A549 (cell line): Measurements from ENCODE around the gene DCBLD1. TPM values are rescaled to one million over a fixed set of nuclear protein-coding genes. Genes with fewer than 3 reads are reported as not detected.

Experiments used
- ATAC-seq, 2 experiments: fragments of 200-7000 bp in 1 of 2; fragments of >200 bp in 1 of 2; cut with Nextera tagmentation in 1 of 2; cut with Tn5 transposase in 1 of 2; 3 replicates each; pipeline versions ENCODE4 v1.8.0 to v1.9.1; 2018 to 2020; ENCODE audit warnings: mild to moderate bottlenecking in 1 of 2, moderate library complexity in 1 of 2
- CTCF ChIA-PET: fragments of 300-600 bp; sonication (Branson Sonifier 250); formaldehyde crosslinking; extraction: SDS; loops from one replicate; lab custom pipeline; 2021; ENCODE audit warnings: antibody characterized with exemption, inconsistent platforms; lab: Yijun Ruan, JAX
- POLR2A ChIA-PET: fragments of 350-600 bp; formaldehyde crosslinking; extraction: SDS; loops from one replicate; lab custom pipeline; 2021; ENCODE audit warnings: antibody characterized with exemption, inconsistent platforms; lab: Yijun Ruan, JAX
- DNase-seq, 2 experiments: peaks; one replicate each; pipeline versions ENCODE4 v3.0.0 to v3.0.0-alpha.2; 2011 to 2016; ENCODE audit warnings: low read depth in 1 of 2, low spot score in 1 of 2
- FAIRE-seq: peaks from 2 replicates; lab custom pipeline; 2011; peaks lifted over from hg19 to GRCh38; lab: Jason Lieb, UNC
- H3K27ac ChIP-seq, 2 experiments: fragments of >200 bp; sonication (Bioruptor Twin); formaldehyde crosslinking; 3 replicates each; pipeline ENCODE4 v1.5.1; 2016 to 2017
- H3K4me1 ChIP-seq: fragments of >200 bp; sonication (Bioruptor Twin); formaldehyde crosslinking; 3 replicates; pipeline ENCODE4 v1.6.1; 2016
- H3K4me2 ChIP-seq: fragments of >200 bp; sonication (Bioruptor Twin); formaldehyde crosslinking; 3 replicates; pipeline ENCODE4 v1.6.1; 2016
- H3K4me3 ChIP-seq: fragments of >200 bp; sonication (Bioruptor Twin); formaldehyde crosslinking; 3 replicates; pipeline ENCODE4 v1.5.1; 2016
- H3K9me3 ChIP-seq: fragments of >200 bp; sonication (Bioruptor Twin); formaldehyde crosslinking; 3 replicates; pipeline ENCODE4 v1.6.1; 2016
- BHLHE40 ChIP-seq: IDR thresholded peaks from 2 replicates; pipeline ENCODE4 v1.6.1; 2012; ENCODE audit warnings: low read depth, low read length, inconsistent platforms
- CBX8 ChIP-seq: fragments of 200-600 bp; sonication (generic); IDR thresholded peaks from 2 replicates; pipeline ENCODE4 v1.6.1; 2016
- EP300 ChIP-seq, 2 experiments: fragments of >200 bp; sonication (Bioruptor Twin); formaldehyde crosslinking; IDR thresholded peaks; 2 replicates in 1 of 2; 3 replicates in 1 of 2; pipeline ENCODE4 v1.6.1; 2016 to 2017
- FOXS1 ChIP-seq: fragments of 250-450 bp; sonication (Bioruptor Pico); IDR thresholded peaks from 2 replicates; pipeline ENCODE4 v1.5.0; 2020; ENCODE audit warnings: mild to moderate bottlenecking, moderate library complexity
- GATA3 ChIP-seq: IDR thresholded peaks from 2 replicates; pipeline ENCODE4 v1.6.1; 2012; ENCODE audit warnings: borderline replicate concordance
- HOXB13 ChIP-seq: fragments of 250-450 bp; sonication (Bioruptor Pico); IDR thresholded peaks from 2 replicates; pipeline ENCODE4 v1.5.0; 2020; ENCODE audit warnings: low read depth, mild to moderate bottlenecking, moderate library complexity
- JUN ChIP-seq, 2 experiments: fragments of >200 bp; sonication (Bioruptor Twin); formaldehyde crosslinking; IDR thresholded peaks; 2 replicates in 1 of 2; 3 replicates in 1 of 2; pipeline ENCODE4 v1.6.1; 2016 to 2017
- KDM1A ChIP-seq: fragments of 200-600 bp; sonication (generic); IDR thresholded peaks from 2 replicates; pipeline ENCODE4 v1.6.1; 2016; ENCODE audit warnings: low read depth, mild to moderate bottlenecking
- MAFK ChIP-seq: fragments of 450-650 bp; IDR thresholded peaks from 2 replicates; pipeline ENCODE4 v1.6.1; 2014; ENCODE audit not compliant: partially characterized antibody
- NFE2L2 ChIP-seq: fragments of 150-350 bp; conservative IDR thresholded peaks from 2 replicates; pipeline ENCODE4 v1.6.1; 2014; ENCODE audit warnings: low read length
- NPAS2 ChIP-seq: fragments of 250-450 bp; sonication (Bioruptor Pico); IDR thresholded peaks from 2 replicates; pipeline ENCODE4 v1.8.0; 2022; ENCODE audit warnings: mild to moderate bottlenecking, moderate library complexity, borderline replicate concordance
- PHF8 ChIP-seq: fragments of 200-600 bp; sonication (generic); IDR thresholded peaks from 2 replicates; pipeline ENCODE4 v1.6.1; 2016; ENCODE audit warnings: low read depth, mild to moderate bottlenecking, antibody characterized with exemption, moderate library complexity, borderline replicate concordance
- RCOR1 ChIP-seq: fragments of 150-350 bp; IDR thresholded peaks from 2 replicates; pipeline ENCODE4 v1.6.1; 2014; ENCODE audit warnings: antibody characterized with exemption, low read length, low read depth
- RFX5 ChIP-seq: fragments of 450-650 bp; IDR thresholded peaks from 2 replicates; pipeline ENCODE4 v1.7.1; 2014; ENCODE audit warnings: antibody characterized with exemption, mild to moderate bottlenecking, moderate library complexity
- SREBF2 ChIP-seq: fragments of 450-650 bp; IDR thresholded peaks from 2 replicates; pipeline ENCODE4 v1.6.1; 2014; ENCODE audit warnings: mild to moderate bottlenecking, moderate library complexity
- TFCP2L1 ChIP-seq: fragments of 250-450 bp; sonication (Bioruptor Pico); IDR thresholded peaks from 2 replicates; pipeline ENCODE4 v1.5.0; 2021; ENCODE audit warnings: mild to moderate bottlenecking
- WGBS: methylation state at CpG from one replicate; pipeline ENCODE4 v1.1.6; 2017; ENCODE audit errors: missing lambda C conversion rate; 5-methylcytosine and 5-hydroxymethylcytosine counted together
- polyA plus RNA-seq, 4 experiments: library from polyadenylated mRNA; depleted of rRNA in 3 of 4; stranded (reverse); fragments of >200 nt; fragmentation: RNase III in 1 of 4; extraction: RNeasy Plus Mini Kit Qiagen cat#74134 plus additional on column Dnase treatment in 1 of 4; gene quantifications; 2 replicates in 3 of 4; 3 replicates in 1 of 4; pipeline ENCODE4 v1.2.3, GENCODE V29; 2011 to 2017
- TF ChIP-seq, protein P1 (sequence below): fragments of >200 bp; sonication (Bioruptor Twin); formaldehyde crosslinking; IDR thresholded peaks from 2 replicates; pipeline ENCODE4 v1.6.1; 2016
- TF ChIP-seq, protein P2 (sequence below): fragments of 450-650 bp; IDR thresholded peaks from 2 replicates; pipeline ENCODE4 v1.6.1; 2014; ENCODE audit warnings: antibody characterized with exemption
- TF ChIP-seq, protein P3 (sequence below): fragments of 150-350 bp; IDR thresholded peaks from 2 replicates; pipeline ENCODE4 v1.6.1; 2014; ENCODE audit warnings: low read depth, mild to moderate bottlenecking, low read length
- TF ChIP-seq, protein P4 (sequence below): IDR thresholded peaks from 2 replicates; pipeline ENCODE4 v1.6.1; 2012
- TF ChIP-seq, protein P5 (sequence below): IDR thresholded peaks from 2 replicates; pipeline ENCODE4 v1.6.1; 2012; ENCODE audit warnings: low read depth, borderline replicate concordance
- TF ChIP-seq, protein P6 (sequence below): fragments of 250-450 bp; sonication (Bioruptor Pico); IDR thresholded peaks from 2 replicates; pipeline ENCODE4 v1.5.0; 2020; ENCODE audit warnings: low read depth, mild to moderate bottlenecking, moderate library complexity

The DCBLD1 gene
- polyA plus RNA-seq, 2 of the 4 experiments (the other 2 are of a cell fraction), result 49.1 to 60.4 TPM

DNA sequence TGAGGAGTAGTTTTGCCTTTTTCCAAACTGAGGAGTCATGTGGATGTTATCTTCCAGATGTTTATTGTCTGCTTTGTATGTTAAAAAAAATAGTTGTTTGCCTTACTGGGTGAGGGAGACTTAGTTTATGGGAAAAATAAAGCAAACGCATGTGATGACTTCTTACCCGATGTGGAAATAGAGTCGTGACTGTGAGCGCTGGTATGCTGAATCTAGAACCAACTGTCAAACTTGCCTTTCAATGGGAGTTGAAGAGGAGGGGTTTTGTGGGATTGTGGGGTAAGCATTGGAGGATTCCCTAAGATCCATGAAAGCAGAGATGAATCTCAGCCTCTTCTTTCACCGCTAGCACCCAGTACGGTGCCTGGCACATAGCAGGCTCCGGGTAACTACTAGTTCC lies 5.3 kb downstream of the DCBLD1 start:
- CTCF ChIA-PET, result no interaction called here
- no peak for FAIRE-seq
- H3K4me1 ChIP-seq, result peaks cover 58% of the 10 kb centered on the region
- no peak for DNase-seq
- peaks cover 4% of the 10 kb centered on the region; the same call in 1 of the 3 replicates for H3K9me3 ChIP-seq
- no peak for ATAC-seq
- 93% methylated on average over 7 of the region's 7 CpGs for WGBS
- POLR2A ChIA-PET, result no interaction called here
- TF ChIP-seq, protein P1, sequence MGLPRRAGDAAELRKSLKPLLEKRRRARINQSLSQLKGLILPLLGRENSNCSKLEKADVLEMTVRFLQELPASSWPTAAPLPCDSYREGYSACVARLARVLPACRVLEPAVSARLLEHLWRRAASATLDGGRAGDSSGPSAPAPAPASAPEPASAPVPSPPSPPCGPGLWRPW, result no peak
- TF ChIP-seq CBX8, result no peak
- TF ChIP-seq PHF8, result no peak
- TF ChIP-seq MAFK, result no peak
- TF ChIP-seq, protein P2, sequence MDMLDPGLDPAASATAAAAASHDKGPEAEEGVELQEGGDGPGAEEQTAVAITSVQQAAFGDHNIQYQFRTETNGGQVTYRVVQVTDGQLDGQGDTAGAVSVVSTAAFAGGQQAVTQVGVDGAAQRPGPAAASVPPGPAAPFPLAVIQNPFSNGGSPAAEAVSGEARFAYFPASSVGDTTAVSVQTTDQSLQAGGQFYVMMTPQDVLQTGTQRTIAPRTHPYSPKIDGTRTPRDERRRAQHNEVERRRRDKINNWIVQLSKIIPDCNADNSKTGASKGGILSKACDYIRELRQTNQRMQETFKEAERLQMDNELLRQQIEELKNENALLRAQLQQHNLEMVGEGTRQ, result no peak
- no peak for TF ChIP-seq EP300 (IDR thresholded peaks at IDR 0.05)
- no peak for TF ChIP-seq BHLHE40
- no peak for TF ChIP-seq SREBF2
- TF ChIP-seq RFX5, result no peak
- no peak for TF ChIP-seq FOXS1 (CRISPR knock-in tag)
- no peak for TF ChIP-seq JUN (IDR thresholded peaks at IDR 0.05)
- no peak for TF ChIP-seq TFCP2L1 (CRISPR knock-in tag)
- H3K4me2 ChIP-seq, result peak overlapping the region; percentile 5; the same call in 2 of the 3 replicates
- H3K27ac ChIP-seq, result peak overlapping the region in 1 of 2 experiments; percentile 69; a peak in 3 of 6 replicates
- H3K4me3 ChIP-seq, result no peak overlapping the region

DNA sequence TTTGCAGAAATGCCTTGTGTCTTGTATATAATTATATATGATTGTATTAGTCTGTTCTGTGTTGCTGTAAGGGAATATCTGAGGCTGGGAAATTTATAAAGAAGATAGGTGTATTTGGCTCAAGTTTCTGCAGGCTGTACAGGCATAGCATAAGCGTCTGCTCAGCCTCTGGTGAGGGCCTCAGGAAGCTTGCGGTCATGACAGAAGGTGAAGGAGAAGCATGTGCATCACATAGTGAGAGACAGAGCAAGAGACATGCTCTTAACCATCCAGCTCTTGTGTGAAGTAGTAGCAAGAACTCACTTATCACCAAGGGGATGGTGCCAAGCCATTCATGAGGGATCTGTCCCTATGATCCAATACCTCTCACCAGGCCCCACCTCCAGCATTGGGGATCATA lies 6.5 kb downstream of the DCBLD1 start:
- 95% methylated on average over 2 of the region's 2 CpGs for WGBS
- peak overlapping the region in 1 of 2 experiments; percentile 69; a peak in 4 of 6 replicates for H3K27ac ChIP-seq
- H3K4me2 ChIP-seq, result peak overlapping the region; percentile 27; the same call in 2 of the 3 replicates
- peaks cover 70% of the 10 kb centered on the region for H3K4me1 ChIP-seq
- FAIRE-seq, result no peak
- TF ChIP-seq NPAS2 (CRISPR knock-in tag) (no peak), KDM1A (no peak), NFE2L2 (no peak), RCOR1 (no peak), GATA3 (no peak), CBX8 (no peak), HOXB13 (CRISPR knock-in tag) (no peak)
- TF ChIP-seq, protein P3, sequence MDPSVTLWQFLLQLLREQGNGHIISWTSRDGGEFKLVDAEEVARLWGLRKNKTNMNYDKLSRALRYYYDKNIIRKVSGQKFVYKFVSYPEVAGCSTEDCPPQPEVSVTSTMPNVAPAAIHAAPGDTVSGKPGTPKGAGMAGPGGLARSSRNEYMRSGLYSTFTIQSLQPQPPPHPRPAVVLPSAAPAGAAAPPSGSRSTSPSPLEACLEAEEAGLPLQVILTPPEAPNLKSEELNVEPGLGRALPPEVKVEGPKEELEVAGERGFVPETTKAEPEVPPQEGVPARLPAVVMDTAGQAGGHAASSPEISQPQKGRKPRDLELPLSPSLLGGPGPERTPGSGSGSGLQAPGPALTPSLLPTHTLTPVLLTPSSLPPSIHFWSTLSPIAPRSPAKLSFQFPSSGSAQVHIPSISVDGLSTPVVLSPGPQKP, result no peak
- TF ChIP-seq, protein P4, sequence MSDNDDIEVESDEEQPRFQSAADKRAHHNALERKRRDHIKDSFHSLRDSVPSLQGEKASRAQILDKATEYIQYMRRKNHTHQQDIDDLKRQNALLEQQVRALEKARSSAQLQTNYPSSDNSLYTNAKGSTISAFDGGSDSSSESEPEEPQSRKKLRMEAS, result no peak
- TF ChIP-seq, protein P5, sequence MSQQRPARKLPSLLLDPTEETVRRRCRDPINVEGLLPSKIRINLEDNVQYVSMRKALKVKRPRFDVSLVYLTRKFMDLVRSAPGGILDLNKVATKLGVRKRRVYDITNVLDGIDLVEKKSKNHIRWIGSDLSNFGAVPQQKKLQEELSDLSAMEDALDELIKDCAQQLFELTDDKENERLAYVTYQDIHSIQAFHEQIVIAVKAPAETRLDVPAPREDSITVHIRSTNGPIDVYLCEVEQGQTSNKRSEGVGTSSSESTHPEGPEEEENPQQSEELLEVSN, result no peak
- TF ChIP-seq, protein P6, sequence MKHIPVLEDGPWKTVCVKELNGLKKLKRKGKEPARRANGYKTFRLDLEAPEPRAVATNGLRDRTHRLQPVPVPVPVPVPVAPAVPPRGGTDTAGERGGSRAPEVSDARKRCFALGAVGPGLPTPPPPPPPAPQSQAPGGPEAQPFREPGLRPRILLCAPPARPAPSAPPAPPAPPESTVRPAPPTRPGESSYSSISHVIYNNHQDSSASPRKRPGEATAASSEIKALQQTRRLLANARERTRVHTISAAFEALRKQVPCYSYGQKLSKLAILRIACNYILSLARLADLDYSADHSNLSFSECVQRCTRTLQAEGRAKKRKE (CRISPR knock-in tag), result no peak
- CTCF ChIA-PET, result interaction anchor here (0.9 to 1.0 kb wide), 2 partner anchors 17 to 34 kb away, joined by 3 read pairs; no protein-coding TSS in a partner anchor
- DNase-seq, result no peak
- H3K4me3 ChIP-seq, result no peak overlapping the region
- POLR2A ChIA-PET, result interaction anchor here (0.6 kb wide), 1 partner anchor 52 kb away, joined by 3 read pairs; no protein-coding TSS in a partner anchor
- ATAC-seq, result no peak
- H3K9me3 ChIP-seq, result peaks cover 4% of the 10 kb centered on the region; the same call in 1 of the 3 replicates
